Subcutaneous abdominal adipose tissue (tissue), 5 donors: ENCODE data around the gene KCNJ13.

ENCODE experiments used
- H3K27ac ChIP-seq: one replicate; pipeline ENCODE4 v1.7.0; 2013; ENCODE audit warnings: low read depth, mild to moderate bottlenecking, inconsistent platforms, low read length, moderate library complexity
- H3K27me3 ChIP-seq, 5 donors: one replicate each; pipeline ENCODE4 v1.7.0; 2013; ENCODE audit warnings: low read length in 5 of 5, inconsistent platforms in 1 of 5; ENCODE audit not compliant: control insufficient read depth in 5 of 5, insufficient read depth in 4 of 5
- H3K36me3 ChIP-seq, 5 donors: one replicate each; pipeline ENCODE4 v1.7.0; 2013; ENCODE audit warnings: low read length in 5 of 5; ENCODE audit not compliant: control insufficient read depth in 5 of 5, insufficient read depth in 5 of 5
- H3K4me1 ChIP-seq, 5 donors: one replicate each; pipeline ENCODE4 v1.7.0; 2013; ENCODE audit warnings: low read length in 5 of 5, mild to moderate bottlenecking in 3 of 5, moderate library complexity in 1 of 5; ENCODE audit not compliant: control insufficient read depth in 5 of 5, insufficient read depth in 5 of 5
- H3K4me3 ChIP-seq, 5 donors: one replicate each; pipeline ENCODE4 v1.7.0; 2013; ENCODE audit warnings: low read length in 5 of 5, low read depth in 1 of 5
- H3K9ac ChIP-seq, 5 donors: one replicate each; pipeline ENCODE4 v1.7.0; 2013; ENCODE audit warnings: low read length in 5 of 5, mild to moderate bottlenecking in 4 of 5, moderate library complexity in 3 of 5
- H3K9me3 ChIP-seq, 5 donors: one replicate each; pipeline ENCODE4 v1.7.0; 2013; ENCODE audit warnings: low read length in 5 of 5; ENCODE audit not compliant: control insufficient read depth in 5 of 5
- donor health status: healthy.
- donor health status: healthy.
- donor health status: healthy.
- donor health status: healthy.
- donor health status: healthy.

The KCNJ13 gene

GRCh38 chr2:232772531-232772930, 3.8 kb downstream of the KCNJ13 start:
- Histone ChIP-seq H3K27ac (no peak overlapping the region), H3K9me3 (no peaks in the 10 kb centered on the region), H3K4me1 (no peaks in the 10 kb centered on the region), H3K27me3 (no peaks in the 10 kb centered on the region), H3K4me3 (no peak overlapping the region), H3K36me3 (peaks cover 22 to 42% (median 24%) of the 10 kb centered on the region in 5 donors), H3K9ac (no peak overlapping the region)

GRCh38 chr2:232771870-232772269, 4.5 kb downstream of the KCNJ13 start:
- no peaks in the 10 kb centered on the region for H3K4me1 ChIP-seq
- no peak overlapping the region for H3K27ac ChIP-seq
- H3K36me3 ChIP-seq, result peaks cover 22 to 38% (median 24%) of the 10 kb centered on the region in 5 donors
- no peak overlapping the region for H3K9ac ChIP-seq
- no peak overlapping the region for H3K4me3 ChIP-seq
- no peaks in the 10 kb centered on the region for H3K9me3 ChIP-seq
- no peaks in the 10 kb centered on the region for H3K27me3 ChIP-seq

- Histone ChIP-seq H3K4me3 (no peak overlapping the region), H3K9ac (no peak overlapping the region), H3K9me3 (no peaks in the 10 kb centered on the region), H3K4me1 (no peaks in the 10 kb centered on the region), H3K27me3 (no peaks in the 10 kb centered on the region), H3K27ac (no peak overlapping the region), H3K36me3 (peaks cover 28 to 49% (median 40%) of the 10 kb centered on the region in 5 donors)
Measured at GRCh38 chr2:232770207-232770606, 6.2 kb downstream of the KCNJ13 start.

- H3K9me3 ChIP-seq, result no peaks in the 10 kb centered on the region
- no peak overlapping the region for H3K27ac ChIP-seq
- no peak overlapping the region for H3K9ac ChIP-seq
- peaks cover 43 to 57% (median 51%) of the 10 kb centered on the region in 5 donors for H3K36me3 ChIP-seq
- H3K4me3 ChIP-seq, result no peak overlapping the region
- H3K4me1 ChIP-seq, result no peaks in the 10 kb centered on the region
- H3K27me3 ChIP-seq, result no peaks in the 10 kb centered on the region
Measured at GRCh38 chr2:232767866-232768265, 8.5 kb downstream of the KCNJ13 start.

- no peak overlapping the region for H3K27ac ChIP-seq
- no peaks in the 10 kb centered on the region for H3K9me3 ChIP-seq
- no peaks in the 10 kb centered on the region for H3K27me3 ChIP-seq
- no peak overlapping the region for H3K9ac ChIP-seq
- no peaks in the 10 kb centered on the region for H3K4me1 ChIP-seq
- peaks cover 35 to 57% (median 50%) of the 10 kb centered on the region in 5 donors for H3K36me3 ChIP-seq
- H3K4me3 ChIP-seq, result no peak overlapping the region
Measured at GRCh38 chr2:232761301-232761907, 15.0 kb downstream of the KCNJ13 start.

GRCh38 chr2:232757905-232758304, 18.5 kb downstream of the KCNJ13 start:
- Histone ChIP-seq H3K4me1 (no peaks in the 10 kb centered on the region), H3K9me3 (no peaks in the 10 kb centered on the region), H3K36me3 (peaks cover 22 to 43% (median 36%) of the 10 kb centered on the region in 5 donors), H3K27me3 (no peaks in the 10 kb centered on the region), H3K27ac (no peak overlapping the region), H3K9ac (no peak overlapping the region), H3K4me3 (no peak overlapping the region)

- no peak overlapping the region for H3K4me3 ChIP-seq
- no peak overlapping the region for H3K9ac ChIP-seq
- no peak overlapping the region for H3K27ac ChIP-seq
- H3K36me3 ChIP-seq, result peaks cover 32 to 56% (median 42%) of the 10 kb centered on the region in 5 donors
- H3K4me1 ChIP-seq, result no peaks in the 10 kb centered on the region
- no peaks in the 10 kb centered on the region for H3K9me3 ChIP-seq
- H3K27me3 ChIP-seq, result no peaks in the 10 kb centered on the region
Measured at GRCh38 chr2:232750135-232750671, 26.2 kb downstream of the KCNJ13 start.

- H3K27me3 ChIP-seq, result no peaks in the 10 kb centered on the region
- peaks cover 35 to 56% (median 44%) of the 10 kb centered on the region in 5 donors for H3K36me3 ChIP-seq
- no peak overlapping the region for H3K4me3 ChIP-seq
- H3K4me1 ChIP-seq, result no peaks in the 10 kb centered on the region
- H3K9ac ChIP-seq, result no peak overlapping the region
- no peaks in the 10 kb centered on the region for H3K9me3 ChIP-seq
- H3K27ac ChIP-seq, result no peak overlapping the region
Measured at GRCh38 chr2:232749331-232749730, 27.0 kb downstream of the KCNJ13 start.

- no peak overlapping the region for H3K27ac ChIP-seq
- H3K4me3 ChIP-seq, result no peak overlapping the region
- H3K9me3 ChIP-seq, result no peaks in the 10 kb centered on the region
- peaks cover 35 to 52% (median 42%) of the 10 kb centered on the region in 5 donors for H3K36me3 ChIP-seq
- H3K4me1 ChIP-seq, result no peaks in the 10 kb centered on the region
- no peak overlapping the region for H3K9ac ChIP-seq
- no peaks in the 10 kb centered on the region for H3K27me3 ChIP-seq
Measured at GRCh38 chr2:232748038-232748437, 28.3 kb downstream of the KCNJ13 start.

DNA sequence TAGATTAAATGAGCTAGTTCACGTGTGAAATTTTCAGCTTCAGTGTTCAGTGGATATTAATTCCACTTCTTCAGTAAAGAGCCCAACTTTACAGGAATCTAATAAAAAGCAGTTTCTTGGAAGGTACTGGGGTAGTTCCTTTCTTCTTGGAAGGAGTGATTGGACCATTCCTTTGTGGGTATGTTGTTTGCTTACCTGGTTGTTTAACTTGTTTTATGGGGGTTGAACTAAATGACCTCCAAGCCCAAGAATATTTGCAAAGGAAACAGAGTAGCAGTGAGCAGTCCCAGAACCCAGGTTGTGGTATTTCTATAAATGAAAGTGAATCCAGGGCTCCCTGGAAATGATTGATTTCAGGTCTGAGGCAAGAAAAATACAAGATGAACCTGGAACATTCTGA, 31.4 kb downstream of the KCNJ13 start:
- H3K36me3 ChIP-seq, result peaks cover 25 to 30% (median 28%) of the 10 kb centered on the region in 5 donors
- H3K4me3 ChIP-seq, result no peak overlapping the region
- H3K9ac ChIP-seq, result no peak overlapping the region
- H3K4me1 ChIP-seq, result no peaks in the 10 kb centered on the region
- no peak overlapping the region for H3K27ac ChIP-seq
- no peaks in the 10 kb centered on the region for H3K27me3 ChIP-seq
- H3K9me3 ChIP-seq, result no peaks in the 10 kb centered on the region
